ENCODE data around the gene OBSCN.

GRCh38 chr1:228295981-228296380 is 88.1 kb downstream of the OBSCN start:
- TF ChIP-seq FOXM1 (IDR thresholded peaks at IDR 0.05; ENCODE audit: borderline replicate concordance): no peak
- TF ChIP-seq L3MBTL2 (conservative IDR thresholded peaks at IDR 0.05): no peak
- TF ChIP-seq TARDBP (IDR thresholded peaks at IDR 0.05): no peak
- no peak for TF ChIP-seq BHLHE40 (IDR thresholded peaks at IDR 0.05; ENCODE audit: borderline replicate concordance)
- no peak for TF ChIP-seq SUZ12 (IDR thresholded peaks at IDR 0.05)

Measured in HEK293T (cell line).